A673 (cell line): Measurements from ENCODE around the gene CAPN8. TPM values are rescaled to one million over a fixed set of nuclear protein-coding genes. Genes with fewer than 3 reads are reported as not detected.

ENCODE experiments used
- BruUV-seq: library from RNA; stranded (reverse); fragments of 400-500 nt; replicated peaks from 2 replicates; lab custom pipeline; 2021; lab: Mats Ljungman, UMichigan
- CTCF ChIA-PET: fragments of 300-600 bp; sonication (Branson Sonifier 250); formaldehyde crosslinking; loops from one replicate; lab custom pipeline; 2022; ENCODE audit warnings: antibody characterized with exemption; lab: Charles Lee
- POLR2A ChIA-PET: fragments of 300-600 bp; sonication (Branson Sonifier 250); formaldehyde crosslinking; loops from one replicate; lab custom pipeline; 2022; ENCODE audit warnings: antibody characterized with exemption; ENCODE audit not compliant: low non-redundant PET; lab: Charles Lee
- DNase-seq: peaks from one replicate; pipeline ENCODE4 v3.0.0-alpha.2; 2015; ENCODE audit warnings: low spot score
- H3K27ac ChIP-seq: fragments of 200-600 bp; sonication (generic); 2 replicates; pipeline ENCODE4 v1.5.1; 2016; ENCODE audit warnings: mixed run types, low read depth, mild to moderate bottlenecking, mixed read lengths, antibody characterized with exemption, low read length; ENCODE audit not compliant: poor library complexity, severe bottlenecking
- H3K27me3 ChIP-seq: fragments of 200-600 bp; sonication (generic); replicated peaks from 2 replicates; pipeline ENCODE4 v1.6.1; 2017; ENCODE audit warnings: mixed run types, low read depth, mild to moderate bottlenecking, mixed read lengths, antibody characterized with exemption, low read length; ENCODE audit not compliant: insufficient read depth, poor library complexity
- H3K36me3 ChIP-seq: fragments of 200-600 bp; sonication (generic); 2 replicates; pipeline ENCODE4 v1.6.1; 2016; ENCODE audit warnings: mixed run types, mild to moderate bottlenecking, mixed read lengths, antibody characterized with exemption, low read length; ENCODE audit not compliant: insufficient read depth, poor library complexity, severe bottlenecking
- H3K4me1 ChIP-seq: fragments of 200-600 bp; sonication (generic); 2 replicates; pipeline ENCODE4 v1.6.1; 2017; ENCODE audit warnings: mixed run types, mild to moderate bottlenecking, mixed read lengths, antibody characterized with exemption, low read length; ENCODE audit not compliant: insufficient read depth, poor library complexity, severe bottlenecking
- H3K4me3 ChIP-seq: fragments of 200-600 bp; sonication (generic); 2 replicates; pipeline ENCODE4 v1.5.1; 2016; ENCODE audit warnings: low read depth, mixed run types, mild to moderate bottlenecking, mixed read lengths, low read length; ENCODE audit not compliant: poor library complexity, severe bottlenecking
- H3K9me3 ChIP-seq: fragments of 200-600 bp; sonication (generic); 2 replicates; pipeline ENCODE4 v1.6.1; 2016; ENCODE audit warnings: mixed run types, low read depth, mild to moderate bottlenecking, mixed read lengths, antibody characterized with exemption, low read length; ENCODE audit not compliant: poor library complexity, severe bottlenecking
- CTCF ChIP-seq: fragments of 300-800, 200-600 bp; sonication (generic); conservative IDR thresholded peaks from 2 replicates; pipeline ENCODE4 v1.5.1; 2017; ENCODE audit warnings: low read depth, mild to moderate bottlenecking, antibody characterized with exemption, low read length, moderate library complexity, mixed read lengths
- EZH2 ChIP-seq: fragments of 200-600 bp; sonication (generic); IDR thresholded peaks from 2 replicates; pipeline ENCODE4 v1.6.1; 2017; ENCODE audit warnings: borderline replicate concordance, low read depth, mild to moderate bottlenecking, mixed read lengths, antibody characterized with exemption, low read length; ENCODE audit not compliant: poor library complexity, severe bottlenecking
- intact Hi-C: fragments of 100-400 bp; cut with micrococcal nuclease; formaldehyde crosslinking; loops from one replicate; pipeline ENCODE4 v1.10.0; 2022; ENCODE audit not compliant: unreplicated experiment
- total RNA-seq: library from RNA; stranded (reverse); gene quantifications from 2 replicates; pipeline ENCODE4 v1.2.3, GENCODE V29; 2021

Gene CAPN8
- total RNA-seq, 1 experiment from 2014 or later: not detected

- H3K36me3 ChIP-seq: no peaks in the 10 kb centered on the region
- DNase-seq: no peak
- no TSS peak for BruUV-seq
- POLR2A ChIA-PET: no interaction called here
- no peak overlapping the region for H3K27ac ChIP-seq
- intact Hi-C loops: no loop called here
- no peak overlapping the region for H3K4me3 ChIP-seq
- H3K4me1 ChIP-seq: no peaks in the 10 kb centered on the region
- TF ChIP-seq CTCF (no peak), EZH2 (no peak)
- CTCF ChIA-PET: no interaction called here
- H3K27me3 ChIP-seq: no peaks in the 10 kb centered on the region
- H3K9me3 ChIP-seq: no peaks in the 10 kb centered on the region
Observed at GRCh38 chr1:223651291-223651991, 14.1 kb downstream of the CAPN8 start.

- Histone ChIP-seq H3K27me3 (no peaks in the 10 kb centered on the region), H3K27ac (no peak overlapping the region), H3K4me1 (no peaks in the 10 kb centered on the region), H3K36me3 (no peaks in the 10 kb centered on the region), H3K4me3 (no peak overlapping the region), H3K9me3 (no peaks in the 10 kb centered on the region)
- no peak for TF ChIP-seq EZH2
- CTCF ChIA-PET: no interaction called here
- no peak for DNase-seq
- intact Hi-C loops: no loop called here
- POLR2A ChIA-PET: no interaction called here
- BruUV-seq: no TSS peak
Observed at GRCh38 chr1:223650465-223650864, 15.0 kb downstream of the CAPN8 start.

- no peak for DNase-seq
- no TSS peak for BruUV-seq
- Histone ChIP-seq H3K9me3 (no peaks in the 10 kb centered on the region), H3K4me3 (no peak overlapping the region), H3K27ac (no peak overlapping the region), H3K4me1 (no peaks in the 10 kb centered on the region), H3K36me3 (no peaks in the 10 kb centered on the region), H3K27me3 (peaks cover under 1% of the 10 kb centered on the region)
- TF ChIP-seq CTCF (no peak), EZH2 (no peak)
- ChIA-PET CTCF (no interaction called here), POLR2A (no interaction called here)
- intact Hi-C loops: no loop called here
Observed at GRCh38 chr1:223649222-223649621, 16.3 kb downstream of the CAPN8 start.

GRCh38 chr1:223647249-223647648, 18.3 kb downstream of the CAPN8 start:
- BruUV-seq: no TSS peak
- DNase-seq: no peak
- Histone ChIP-seq H3K27me3 (peaks cover 10% of the 10 kb centered on the region), H3K4me1 (no peaks in the 10 kb centered on the region), H3K4me3 (no peak overlapping the region), H3K36me3 (no peaks in the 10 kb centered on the region), H3K9me3 (no peaks in the 10 kb centered on the region), H3K27ac (no peak overlapping the region)
- ChIA-PET POLR2A (no interaction called here), CTCF (no interaction called here)
- TF ChIP-seq EZH2: no peak
- TF ChIP-seq CTCF: no peak
- intact Hi-C loops: no loop called here
